ENCODE measurements around the gene SLC22A1.

Gene SLC22A1

GRCh38 chr6:160197662-160198061 lies 76.0 kb downstream of the SLC22A1 start:
- no peak for TF ChIP-seq CTCF (IDR thresholded peaks at IDR 0.05; ENCODE audit: low read depth, low read length)

GRCh38 chr6:160198606-160199211 lies 77.1 kb downstream of the SLC22A1 start:
- no peak for DNase-seq
- H3K4me3 ChIP-seq (ENCODE audit: low read depth, low read length), result no peak overlapping the region
- H3K36me3 ChIP-seq, result no peaks in the 10 kb centered on the region
- H3K9me3 ChIP-seq, result no peaks in the 10 kb centered on the region
- no peak for TF ChIP-seq CTCF (IDR thresholded peaks at IDR 0.05; ENCODE audit: low read depth, low read length)
- no peaks in the 10 kb centered on the region for H3K27me3 ChIP-seq
- no peaks in the 10 kb centered on the region for H3K4me1 ChIP-seq

More at GRCh38 chr6:160197662-160198061, 76.0 kb downstream of the SLC22A1 start:
- DNase-seq, result no peak
- H3K4me1 ChIP-seq, result no peaks in the 10 kb centered on the region
- no peaks in the 10 kb centered on the region for H3K27me3 ChIP-seq
- H3K4me3 ChIP-seq (ENCODE audit: low read depth, low read length), result no peak overlapping the region
- no peaks in the 10 kb centered on the region for H3K36me3 ChIP-seq
- no peaks in the 10 kb centered on the region for H3K9me3 ChIP-seq

- no peaks in the 10 kb centered on the region for H3K27me3 ChIP-seq
- no peak for DNase-seq
- no peaks in the 10 kb centered on the region for H3K4me1 ChIP-seq
- H3K36me3 ChIP-seq, result no peaks in the 10 kb centered on the region
- H3K4me3 ChIP-seq (ENCODE audit: low read depth, low read length), result no peak overlapping the region
- no peak for TF ChIP-seq CTCF (IDR thresholded peaks at IDR 0.05; ENCODE audit: low read depth, low read length)
- H3K9me3 ChIP-seq, result no peaks in the 10 kb centered on the region
These were observed 79.4 kb downstream of the SLC22A1 start for GRCh38 chr6:160201061-160201460.

- no peak for DNase-seq
- no peak for TF ChIP-seq CTCF (IDR thresholded peaks at IDR 0.05; ENCODE audit: low read depth, low read length)
- Histone ChIP-seq H3K27me3 (no peaks in the 10 kb centered on the region), H3K9me3 (no peaks in the 10 kb centered on the region), H3K36me3 (no peaks in the 10 kb centered on the region), H3K4me3 (ENCODE audit: low read depth, low read length) (no peak overlapping the region), H3K4me1 (no peaks in the 10 kb centered on the region)
These were observed 80.8 kb downstream of the SLC22A1 start for GRCh38 chr6:160202411-160202810.

- TF ChIP-seq CTCF (IDR thresholded peaks at IDR 0.05; ENCODE audit: low read depth, low read length), result no peak
- Histone ChIP-seq H3K4me1 (no peaks in the 10 kb centered on the region), H3K27me3 (no peaks in the 10 kb centered on the region), H3K4me3 (ENCODE audit: low read depth, low read length) (no peak overlapping the region), H3K9me3 (no peaks in the 10 kb centered on the region), H3K36me3 (no peaks in the 10 kb centered on the region)
- no peak for DNase-seq
These were observed 81.5 kb downstream of the SLC22A1 start for GRCh38 chr6:160203076-160203475.

- Histone ChIP-seq H3K27me3 (no peaks in the 10 kb centered on the region), H3K9me3 (no peaks in the 10 kb centered on the region), H3K4me3 (ENCODE audit: low read depth, low read length) (no peak overlapping the region), H3K36me3 (no peaks in the 10 kb centered on the region), H3K4me1 (no peaks in the 10 kb centered on the region)
- no peak for TF ChIP-seq CTCF (IDR thresholded peaks at IDR 0.05; ENCODE audit: low read depth, low read length)
- no peak for DNase-seq
These were observed 81.9 kb downstream of the SLC22A1 start for GRCh38 chr6:160203522-160203921.

Measured in BE2C (cell line).